AG04449 (cell line): ENCODE results near the gene TBC1D1.

ENCODE experiments used
- CTCF ChIA-PET: fragments of 350-600 bp; formaldehyde crosslinking; extraction: SDS; loops from one replicate; lab custom pipeline; 2021; ENCODE audit warnings: antibody characterized with exemption; lab: Yijun Ruan, JAX
- POLR2A ChIA-PET: fragments of 400-600, 350-600 bp; formaldehyde crosslinking; extraction: SDS; loops from one replicate; lab custom pipeline; 2020; ENCODE audit warnings: antibody characterized with exemption, inconsistent platforms; lab: Yijun Ruan, JAX
- DNase-seq: peaks from one replicate; pipeline ENCODE4 v3.0.0-alpha.2; 2010; ENCODE audit warnings: low read depth, low spot score
- H3K4me3 ChIP-seq: 2 replicates; pipeline ENCODE4 v1.5.1; 2011; ENCODE audit warnings: low read depth, mild to moderate bottlenecking, control low read depth, low read length
- TF ChIP-seq, protein P1 (sequence below): IDR thresholded peaks from one replicate; pipeline ENCODE4 v1.5.1; 2011; ENCODE audit warnings: mild to moderate bottlenecking, moderate library complexity, low read length, control low read depth, inconsistent platforms; ENCODE audit not compliant: insufficient read depth; ENCODE audit errors: missing control alignments

The TBC1D1 gene

DNA sequence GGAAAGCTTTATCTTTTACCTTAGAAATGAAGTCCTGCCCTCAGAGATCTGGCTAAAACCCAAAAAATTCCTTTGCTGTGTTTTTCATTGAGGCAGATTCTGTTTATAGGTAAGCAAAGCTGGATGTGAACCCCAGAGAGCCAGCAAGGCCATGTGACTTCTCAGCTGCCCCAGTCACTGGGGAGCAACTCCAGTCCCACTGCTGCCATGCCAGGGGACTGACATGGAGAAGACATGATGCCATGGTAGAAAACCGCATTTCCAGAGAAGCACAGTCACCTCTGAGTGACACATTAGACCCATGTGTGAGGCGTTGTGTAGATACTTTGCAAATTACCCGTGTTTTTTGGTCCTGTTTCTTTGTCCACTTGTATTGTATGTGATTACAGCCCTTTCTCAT is 114.8 kb downstream of the TBC1D1 start:
- DNase-seq = no peak
- ChIA-PET CTCF (interaction anchor here (1.6 kb wide), 1 partner anchor 27 kb away, joined by 4 read pairs; no protein-coding TSS in a partner anchor), POLR2A (no interaction called here)
- TF ChIP-seq, protein P1, sequence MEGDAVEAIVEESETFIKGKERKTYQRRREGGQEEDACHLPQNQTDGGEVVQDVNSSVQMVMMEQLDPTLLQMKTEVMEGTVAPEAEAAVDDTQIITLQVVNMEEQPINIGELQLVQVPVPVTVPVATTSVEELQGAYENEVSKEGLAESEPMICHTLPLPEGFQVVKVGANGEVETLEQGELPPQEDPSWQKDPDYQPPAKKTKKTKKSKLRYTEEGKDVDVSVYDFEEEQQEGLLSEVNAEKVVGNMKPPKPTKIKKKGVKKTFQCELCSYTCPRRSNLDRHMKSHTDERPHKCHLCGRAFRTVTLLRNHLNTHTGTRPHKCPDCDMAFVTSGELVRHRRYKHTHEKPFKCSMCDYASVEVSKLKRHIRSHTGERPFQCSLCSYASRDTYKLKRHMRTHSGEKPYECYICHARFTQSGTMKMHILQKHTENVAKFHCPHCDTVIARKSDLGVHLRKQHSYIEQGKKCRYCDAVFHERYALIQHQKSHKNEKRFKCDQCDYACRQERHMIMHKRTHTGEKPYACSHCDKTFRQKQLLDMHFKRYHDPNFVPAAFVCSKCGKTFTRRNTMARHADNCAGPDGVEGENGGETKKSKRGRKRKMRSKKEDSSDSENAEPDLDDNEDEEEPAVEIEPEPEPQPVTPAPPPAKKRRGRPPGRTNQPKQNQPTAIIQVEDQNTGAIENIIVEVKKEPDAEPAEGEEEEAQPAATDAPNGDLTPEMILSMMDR = no peak
- H3K4me3 ChIP-seq = no peak overlapping the region

DNA sequence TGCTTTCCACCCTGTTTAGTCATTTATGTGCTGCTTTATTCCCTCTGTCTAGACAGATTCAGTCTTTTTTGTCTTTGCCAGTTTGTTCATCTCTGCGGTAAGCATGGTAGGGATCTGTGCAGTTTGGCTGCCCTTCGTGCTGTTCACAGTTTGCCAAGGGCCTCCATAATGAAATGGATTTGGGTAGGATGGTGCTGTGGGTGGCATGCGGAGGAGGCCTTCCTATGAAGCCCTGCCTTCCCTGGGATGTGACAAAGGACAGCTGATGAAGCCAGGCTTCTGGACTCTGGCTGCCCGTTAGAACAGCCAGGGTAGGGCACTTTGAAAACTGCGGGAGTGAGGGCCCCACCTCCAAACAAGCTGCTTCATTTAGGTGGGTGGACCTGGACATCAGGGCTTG is 116.8 kb downstream of the TBC1D1 start:
- ChIA-PET POLR2A (no interaction called here), CTCF (no interaction called here)
- DNase-seq = no peak
- TF ChIP-seq, protein P1 = no peak
- H3K4me3 ChIP-seq = no peak overlapping the region

DNA sequence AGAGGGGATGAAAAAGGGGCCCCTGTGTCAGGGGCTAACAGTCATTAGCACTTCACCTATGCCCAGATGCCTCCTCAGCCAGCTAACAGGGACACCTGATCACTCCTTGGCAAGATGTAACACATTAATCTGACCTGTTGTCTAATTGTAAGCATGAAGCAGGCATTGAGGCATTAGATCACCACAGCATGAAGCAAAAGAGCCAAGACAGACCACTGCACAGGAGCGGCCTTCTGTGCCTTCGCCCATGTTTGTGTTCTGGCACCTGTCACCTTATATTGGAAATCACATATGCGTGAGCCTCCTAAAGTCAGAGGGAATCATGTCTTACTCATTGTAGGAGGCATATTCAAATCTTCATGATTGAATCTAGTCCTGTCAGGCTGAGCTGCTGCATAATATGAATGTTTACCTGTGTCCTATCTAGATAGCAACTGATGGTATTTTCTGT is 117.7 kb downstream of the TBC1D1 start:
- ChIA-PET POLR2A (no interaction called here), CTCF (interaction anchor here (1.0 to 1.1 kb wide), 2 partner anchors 10 to 26 kb away, joined by 3 read pairs; no protein-coding TSS in a partner anchor)
- no peak for DNase-seq
- TF ChIP-seq, protein P1 = no peak
- H3K4me3 ChIP-seq = no peak overlapping the region

DNA sequence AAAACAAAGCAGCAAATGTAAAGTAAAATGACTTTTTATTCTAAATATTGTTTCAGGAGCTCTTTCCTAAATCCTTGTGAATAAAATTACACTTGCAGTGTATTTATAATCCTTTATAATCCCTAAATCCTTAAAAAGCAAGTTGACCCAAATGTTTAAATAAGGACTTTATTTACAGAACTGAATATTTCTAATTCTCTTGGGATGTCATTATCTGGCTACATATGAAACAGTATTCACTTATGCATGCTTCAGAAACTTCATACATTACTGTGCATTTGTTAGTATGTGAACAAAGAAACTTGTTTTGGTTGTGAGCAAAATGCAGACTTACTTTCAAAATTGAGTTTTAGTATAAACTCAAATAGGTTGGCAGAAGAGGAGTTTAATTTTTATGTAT is 118.5 kb downstream of the TBC1D1 start:
- H3K4me3 ChIP-seq = no peak overlapping the region
- DNase-seq = no peak
- TF ChIP-seq, protein P1 = no peak
- CTCF ChIA-PET = interaction anchor here (1.0 to 1.3 kb wide), 3 partner anchors 9 to 25 kb away, joined by 3 to 4 read pairs (median 3); no protein-coding TSS in a partner anchor
- POLR2A ChIA-PET = no interaction called here

DNA sequence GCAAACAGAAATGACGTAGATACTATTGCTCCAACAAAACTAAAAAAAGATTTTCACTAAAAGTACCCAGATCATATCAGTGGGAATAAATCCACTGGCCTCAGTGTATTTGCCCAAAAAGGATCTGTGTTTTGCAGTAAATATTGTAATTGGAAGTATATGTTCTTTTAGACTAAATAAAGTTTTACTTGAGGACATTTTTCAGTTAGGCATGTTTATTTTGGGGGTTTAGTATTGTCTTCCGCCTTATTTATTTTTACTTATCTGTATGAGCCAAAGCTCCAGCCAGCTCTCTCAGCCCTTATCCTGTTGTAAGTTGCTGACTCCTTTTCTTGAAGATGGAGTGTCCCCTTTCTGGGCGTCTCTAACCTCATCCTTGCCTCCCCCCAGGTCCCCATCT is 119.1 kb downstream of the TBC1D1 start:
- TF ChIP-seq, protein P1 = no peak
- no peak for DNase-seq
- POLR2A ChIA-PET = no interaction called here
- no peak overlapping the region for H3K4me3 ChIP-seq
- CTCF ChIA-PET = interaction anchor here (1.1 to 1.3 kb wide), 2 partner anchors 8 to 10 kb away, joined by 3 to 4 read pairs; no protein-coding TSS in a partner anchor

DNA sequence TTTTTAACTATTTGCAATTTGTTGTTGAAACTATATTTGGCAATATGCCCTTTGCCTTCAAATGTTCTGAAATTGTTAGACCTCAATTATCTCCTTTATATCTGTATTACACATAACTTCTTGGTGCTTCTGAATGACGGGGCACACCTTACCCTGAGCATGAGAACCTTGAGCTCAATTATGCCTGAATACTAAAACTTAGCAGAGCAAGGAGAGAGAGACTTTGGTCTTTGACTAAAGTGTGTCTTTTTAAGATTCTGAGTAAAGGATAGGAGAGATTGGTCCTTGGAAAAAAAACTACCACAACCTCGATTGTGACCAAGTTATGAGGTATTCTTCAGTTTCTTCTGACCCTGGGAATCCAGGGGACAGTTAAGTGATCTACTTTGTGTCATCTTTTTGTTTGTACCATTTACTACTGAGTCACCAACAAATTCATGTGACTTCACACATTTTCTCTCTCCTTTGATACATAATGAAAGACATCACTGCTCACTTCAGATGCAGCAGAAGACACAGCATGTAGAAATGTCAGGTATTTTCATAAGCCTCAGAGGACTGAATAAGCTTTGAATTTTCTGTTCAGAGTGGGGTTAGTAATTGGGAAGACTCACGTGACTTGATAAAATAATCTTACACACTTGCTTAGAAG is 120.8 kb downstream of the TBC1D1 start:
- POLR2A ChIA-PET = no interaction called here
- no peak overlapping the region for H3K4me3 ChIP-seq
- no peak for DNase-seq
- TF ChIP-seq, protein P1 = no peak
- CTCF ChIA-PET = no interaction called here
